ENCODE results near the gene ATP6V0A1.

DNA sequence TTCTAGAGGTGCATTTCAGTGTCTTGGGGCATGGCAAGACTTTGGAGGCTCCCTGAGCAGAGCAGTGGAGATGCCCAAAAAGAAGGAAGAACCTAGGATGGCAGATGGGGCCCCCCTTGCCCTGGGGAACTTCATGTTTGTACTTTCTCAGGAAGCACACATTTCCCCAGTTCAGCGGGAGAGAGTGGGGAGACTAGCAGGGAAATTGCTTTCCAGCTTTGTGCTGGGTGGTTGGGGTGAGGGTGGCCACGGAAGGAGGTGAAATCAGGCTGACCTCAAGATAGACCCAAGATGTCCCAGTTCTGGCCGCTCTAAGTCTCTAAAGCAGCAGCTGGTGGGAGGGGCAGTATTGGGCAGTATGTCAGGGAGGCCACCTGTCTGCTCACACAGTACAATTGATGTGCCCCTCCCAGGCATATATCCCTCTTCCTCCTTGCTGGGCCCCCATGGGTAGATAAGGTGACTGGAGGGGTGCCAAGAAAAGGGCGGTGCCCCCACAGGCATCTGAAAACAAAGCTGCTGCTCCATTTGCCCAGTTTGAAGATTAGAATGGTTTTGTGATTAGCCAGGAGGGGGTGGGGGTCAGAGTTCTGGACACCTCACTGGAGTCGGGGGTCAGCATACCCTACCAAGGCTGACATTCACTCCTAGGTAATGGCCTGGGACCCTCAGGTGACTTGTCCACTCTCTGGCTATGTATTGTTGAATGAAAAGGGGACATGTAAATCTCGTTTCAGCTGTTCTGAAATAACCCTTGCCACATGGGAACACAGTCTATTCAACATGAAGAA is 60.3 kb downstream of the ATP6V0A1 start:
- TF ChIP-seq POLR2A (IDR thresholded peaks at IDR 0.05) = no peak
- TF ChIP-seq, protein P1, sequence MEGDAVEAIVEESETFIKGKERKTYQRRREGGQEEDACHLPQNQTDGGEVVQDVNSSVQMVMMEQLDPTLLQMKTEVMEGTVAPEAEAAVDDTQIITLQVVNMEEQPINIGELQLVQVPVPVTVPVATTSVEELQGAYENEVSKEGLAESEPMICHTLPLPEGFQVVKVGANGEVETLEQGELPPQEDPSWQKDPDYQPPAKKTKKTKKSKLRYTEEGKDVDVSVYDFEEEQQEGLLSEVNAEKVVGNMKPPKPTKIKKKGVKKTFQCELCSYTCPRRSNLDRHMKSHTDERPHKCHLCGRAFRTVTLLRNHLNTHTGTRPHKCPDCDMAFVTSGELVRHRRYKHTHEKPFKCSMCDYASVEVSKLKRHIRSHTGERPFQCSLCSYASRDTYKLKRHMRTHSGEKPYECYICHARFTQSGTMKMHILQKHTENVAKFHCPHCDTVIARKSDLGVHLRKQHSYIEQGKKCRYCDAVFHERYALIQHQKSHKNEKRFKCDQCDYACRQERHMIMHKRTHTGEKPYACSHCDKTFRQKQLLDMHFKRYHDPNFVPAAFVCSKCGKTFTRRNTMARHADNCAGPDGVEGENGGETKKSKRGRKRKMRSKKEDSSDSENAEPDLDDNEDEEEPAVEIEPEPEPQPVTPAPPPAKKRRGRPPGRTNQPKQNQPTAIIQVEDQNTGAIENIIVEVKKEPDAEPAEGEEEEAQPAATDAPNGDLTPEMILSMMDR (IDR thresholded peaks at IDR 0.05) = no peak
- TF ChIP-seq EP300 (IDR thresholded peaks at IDR 0.05; ENCODE audit: low read depth) = no peak
- peak in 2 of 3 donors; percentile 43 to 52 for TF ChIP-seq POLR2AphosphoS5 (IDR thresholded peaks at IDR 0.05)
